IMR-90 (cell line): ENCODE measurements around the gene FAT1. TPM values are rescaled to one million over a fixed set of nuclear protein-coding genes. Genes with fewer than 3 reads are reported as not detected.

Experiments
- ATAC-seq: fragments of 200-7000 bp; cut with Tn5 transposase; 2 replicates; pipeline ENCODE4 v1.9.1; 2020; ENCODE audit warnings: low read depth, mild to moderate bottlenecking, moderate library complexity
- BruUV-seq: library from RNA; stranded (reverse); fragments of 400-500 nt; replicated peaks from 2 replicates; lab custom pipeline; 2021; lab: Mats Ljungman, UMichigan
- CTCF ChIA-PET: fragments of 300-600 bp; formaldehyde crosslinking; extraction: SDS; loops from one replicate; lab custom pipeline; 2021; ENCODE audit warnings: antibody characterized with exemption; lab: Yijun Ruan, JAX
- POLR2A ChIA-PET: fragments of 300-600 bp; sonication (Branson Sonifier 250); formaldehyde crosslinking; loops from one replicate; lab custom pipeline; 2022; ENCODE audit warnings: antibody characterized with exemption; ENCODE audit not compliant: unreplicated experiment; lab: Charles Lee
- DNase-seq: peaks from one replicate; pipeline ENCODE4 v3.0.0; 2013
- H2AFZ ChIP-seq: replicated peaks from 2 replicates; pipeline ENCODE3; 2013; ENCODE audit warnings: low read length, mild to moderate bottlenecking; ENCODE audit not compliant: poor library complexity
- H2AK5ac ChIP-seq: 2 replicates; pipeline ENCODE4 v1.6.1; 2013; ENCODE audit warnings: low read depth, low read length, inconsistent platforms
- H2AK9ac ChIP-seq: replicated peaks from 2 replicates; pipeline ENCODE3; 2013; ENCODE audit warnings: mild to moderate bottlenecking, low read depth, low read length, moderate library complexity; ENCODE audit not compliant: poor library complexity
- H2BK120ac ChIP-seq: 2 replicates; pipeline ENCODE4 v1.6.1; 2013; ENCODE audit warnings: low read depth, low read length, inconsistent platforms
- H2BK15ac ChIP-seq: 3 replicates; pipeline ENCODE4 v1.6.1; 2013; ENCODE audit warnings: low read depth, low read length, inconsistent platforms
- H2BK20ac ChIP-seq: 2 replicates; pipeline ENCODE4 v1.6.1; 2013; ENCODE audit warnings: low read depth, mild to moderate bottlenecking, inconsistent platforms, low read length, moderate library complexity
- H2BK5ac ChIP-seq: 2 replicates; pipeline ENCODE4 v1.6.1; 2013; ENCODE audit warnings: mild to moderate bottlenecking, low read depth, low read length, inconsistent platforms; ENCODE audit not compliant: poor library complexity, severe bottlenecking
- H3K14ac ChIP-seq: replicated peaks from 2 replicates; pipeline ENCODE4 v1.6.1; 2013; ENCODE audit warnings: low read depth, low read length, inconsistent platforms
- H3K18ac ChIP-seq: 2 replicates; pipeline ENCODE4 v1.6.1; 2013; ENCODE audit warnings: low read depth, low read length, control low read depth
- H3K23ac ChIP-seq: 2 replicates; pipeline ENCODE4 v1.6.1; 2013; ENCODE audit warnings: low read depth, low read length, inconsistent platforms
- H3K27ac ChIP-seq: 2 replicates; pipeline ENCODE4 v1.5.1; 2013; ENCODE audit warnings: mild to moderate bottlenecking, control low read depth, low read length; ENCODE audit not compliant: insufficient read depth
- H3K27me3 ChIP-seq: 2 replicates; pipeline ENCODE4 v1.6.1; 2013; ENCODE audit warnings: low read length; ENCODE audit not compliant: control insufficient read depth, insufficient read depth
- H3K36me3 ChIP-seq: 2 replicates; pipeline ENCODE4 v1.6.1; 2013; ENCODE audit warnings: low read length, mixed read lengths; ENCODE audit not compliant: control insufficient read depth, insufficient read depth
- H3K4ac ChIP-seq: 2 replicates; pipeline ENCODE4 v1.6.1; 2013; ENCODE audit warnings: low read depth, low read length, inconsistent platforms
- H3K4me1 ChIP-seq: 2 replicates; pipeline ENCODE4 v1.6.1; 2013; ENCODE audit warnings: low read length, mixed read lengths; ENCODE audit not compliant: control insufficient read depth, insufficient read depth
- H3K4me2 ChIP-seq: 2 replicates; pipeline ENCODE4 v1.6.1; 2013; ENCODE audit warnings: low read depth, mild to moderate bottlenecking, control low read depth, low read length, moderate library complexity
- H3K4me3 ChIP-seq: 2 replicates; pipeline ENCODE4 v1.5.1; 2013; ENCODE audit warnings: low read depth, mild to moderate bottlenecking, control low read depth, low read length, moderate library complexity; ENCODE audit not compliant: insufficient read depth
- H3K56ac ChIP-seq: 2 replicates; pipeline ENCODE4 v1.6.1; 2013; ENCODE audit warnings: low read length, inconsistent platforms; ENCODE audit not compliant: insufficient read depth; ENCODE audit errors: extremely low read depth
- H3K79me1 ChIP-seq, 2 experiments: 2 replicates each; pipeline ENCODE4 v1.6.1; 2013; ENCODE audit warnings: low read length in 2 of 2, inconsistent platforms in 1 of 2, low read depth in 1 of 2
- H3K9ac ChIP-seq: 2 replicates; pipeline ENCODE4 v1.6.1; 2013; ENCODE audit warnings: low read depth, low read length, control low read depth
- H3K9me1 ChIP-seq: 2 replicates; pipeline ENCODE4 v1.6.1; 2013; ENCODE audit warnings: low read length, inconsistent platforms; ENCODE audit not compliant: insufficient read depth
- H3K9me3 ChIP-seq: 2 replicates; pipeline ENCODE4 v1.6.1; 2013; ENCODE audit warnings: low read length; ENCODE audit not compliant: control insufficient read depth, insufficient read depth
- H4K20me1 ChIP-seq: 2 replicates; pipeline ENCODE4 v1.6.1; 2013; ENCODE audit warnings: low read length, inconsistent platforms; ENCODE audit not compliant: insufficient read depth
- H4K5ac ChIP-seq: 2 replicates; pipeline ENCODE4 v1.6.1; 2013; ENCODE audit warnings: mild to moderate bottlenecking, low read depth, low read length, control low read depth
- H4K8ac ChIP-seq, 2 experiments: 2 replicates each; pipeline ENCODE4 v1.6.1; 2013; ENCODE audit warnings: low read depth in 2 of 2, low read length in 2 of 2, control low read depth in 1 of 2, inconsistent platforms in 1 of 2
- H4K91ac ChIP-seq: 2 replicates; pipeline ENCODE4 v1.6.1; 2013; ENCODE audit warnings: low read depth, low read length, inconsistent platforms; ENCODE audit not compliant: insufficient read depth
- BHLHE40 ChIP-seq: fragments of 150-350 bp; IDR thresholded peaks from 2 replicates; pipeline ENCODE4 v1.6.1; 2016; ENCODE audit warnings: mild to moderate bottlenecking, low read depth, low read length
- FOS ChIP-seq: fragments of 150-350 bp; IDR thresholded peaks from 2 replicates; pipeline ENCODE4 v1.6.1; 2016; ENCODE audit warnings: low read depth, low read length
- MAZ ChIP-seq: IDR thresholded peaks from 2 replicates; pipeline ENCODE4 v1.6.1; 2012; ENCODE audit warnings: low read depth, mild to moderate bottlenecking, low read length, improper control_type of control experiment, moderate library complexity, borderline replicate concordance
- POLR2A ChIP-seq: IDR thresholded peaks from 2 replicates; pipeline ENCODE4 v1.6.1; 2012; ENCODE audit warnings: mild to moderate bottlenecking, low read depth, low read length
- RAD21 ChIP-seq: IDR thresholded peaks from 2 replicates; pipeline ENCODE4 v1.6.1; 2012; ENCODE audit warnings: low read length, improper control_type of control experiment
- RCOR1 ChIP-seq: IDR thresholded peaks from 2 replicates; pipeline ENCODE4 v1.6.1; 2012; ENCODE audit warnings: mild to moderate bottlenecking, low read length, improper control_type of control experiment; ENCODE audit not compliant: insufficient replicate concordance
- WGBS, 2 experiments: methylation state at CpG; one replicate each; pipeline versions ENCODE4 v1.1.5 to v1.1.7; 2013; ENCODE audit warnings: missing lambda C conversion rate in 2 of 2; ENCODE audit not compliant: insufficient read length in 1 of 2; ENCODE audit errors: extremely low coverage in 2 of 2; 5-methylcytosine and 5-hydroxymethylcytosine counted together
- dilution Hi-C: fragments of 300-500 bp; cut with HindIII; formaldehyde crosslinking; loops from one replicate; pipeline ENCODE4 v1.14.3; 2018; ENCODE audit warnings: low sequenced_read_pairs; ENCODE audit not compliant: unreplicated experiment
- in situ Hi-C: fragments of 300-500 bp; cut with MboI; formaldehyde crosslinking; loops from 3 replicates; pipeline ENCODE4 v1.14.3; 2019; ENCODE audit warnings: low sequenced_read_pairs, inconsistent platforms, mixed read lengths
- intact Hi-C: fragments of 100-400 bp; cut with micrococcal nuclease; formaldehyde crosslinking; loops from 2 replicates; pipeline ENCODE4 v1.10.0; 2022
- polyA plus RNA-seq, 3 experiments: library from polyadenylated mRNA; depleted of rRNA; stranded (reverse); fragments of >200 nt; gene quantifications; 2 replicates each; pipeline ENCODE4 v1.2.3, GENCODE V29; 2012; ENCODE audit warnings: low replicate concordance in 1 of 3
- total RNA-seq: library from RNA; depleted of rRNA; stranded (reverse); fragments of >200 nt; gene quantifications from 2 replicates; pipeline ENCODE4 v1.2.3, GENCODE V29; 2012

The FAT1 gene
- total and polyA plus RNA-seq, 2 of the 4 experiments (the other 2 are of a cell fraction): 156 to 519 TPM

GRCh38 chr4:186772936-186773487, 49.4 kb upstream of the FAT1 start:
- no TSS peak for BruUV-seq
- in situ Hi-C loops (no loop called here), intact Hi-C loops (loop anchor here (2.0 kb wide), 1 partner anchor 46 kb away; no protein-coding TSS in a partner anchor), dilution Hi-C loops (no loop called here)
- Histone ChIP-seq H2BK20ac (peak overlapping the region; percentile 49), H2BK5ac (peak overlapping the region; percentile 57), H4K5ac (peak overlapping the region; percentile 44; the same call in 1 of the 2 replicates), H3K36me3 (no peaks in the 10 kb centered on the region), H4K20me1 (no peaks in the 10 kb centered on the region), H3K4me3 (no peak overlapping the region), H3K4me1 (peaks cover 13% of the 10 kb centered on the region), H2BK15ac (peak overlapping the region; percentile 32; the same call in 2 of the 3 replicates), H3K9me3 (no peaks in the 10 kb centered on the region), H2AK9ac (no peak overlapping the region), H3K4me2 (peak overlapping the region; percentile 28; the same call in 1 of the 2 replicates), H3K23ac (no peak overlapping the region), H4K91ac (peak overlapping the region; percentile 35), H2BK120ac (peak overlapping the region; percentile 17), H4K8ac (peak overlapping the region in 1 of 2 experiments; percentile 42; a peak in 1 of 4 replicates), H2AK5ac (no peak overlapping the region; the same call in 1 of the 2 replicates), H3K27ac (no peak overlapping the region), H3K14ac (peak overlapping the region; percentile 6; the same call in 1 of the 2 replicates), H3K79me1 (no peaks in the 10 kb centered on the region), H3K9me1 (peaks cover 6% of the 10 kb centered on the region), H3K9ac (no peak overlapping the region; the same call in 1 of the 2 replicates), H3K18ac (peak overlapping the region; percentile 32; the same call in 1 of the 2 replicates), H3K27me3 (no peaks in the 10 kb centered on the region), H3K4ac (peak overlapping the region; percentile 36; the same call in 1 of the 2 replicates), H2AFZ (no peak overlapping the region), H3K56ac (no peak overlapping the region)
- ChIA-PET CTCF (no interaction called here), POLR2A (no interaction called here)
- no peak for ATAC-seq
- DNase-seq: peak; percentile 86
- TF ChIP-seq BHLHE40 (peak; percentile 47; the same call in 1 of the 2 replicates), MAZ (no peak), POLR2A (no peak), RCOR1 (no peak), FOS (0 out of 2 replicates have a peak, but pooled peaks have one; percentile 12), RAD21 (no peak)
- WGBS, 2 experiments: 0% methylated on average over 1 of the region's 12 CpGs; no CpG with 5 or more reads in 1 of the 2 experiments
